Natural killer cell (primary cell): ENCODE data around the gene LARGE1. TPM values are rescaled to one million over a fixed set of nuclear protein-coding genes. Genes with fewer than 3 reads are reported as not detected.

Experiments used
- ATAC-seq, 3 donors: fragments of 150-1000 bp in 2 of 3; fragments of 200-7000 bp in 1 of 3; cut with Tn5 transposase; 1 replicate in 1 of 3; 2 replicates in 2 of 3; pipeline ENCODE4 v1.10.0; 2021; ENCODE audit warnings: mild to moderate bottlenecking in 2 of 3, moderate library complexity in 2 of 3
- DNase-seq, 2 donors: peaks; one replicate each; pipeline versions ENCODE4 v3.0.0 to v3.0.0-alpha.2; 2013 to 2021; ENCODE audit warnings: mixed read lengths in 1 of 2
- H3K27ac ChIP-seq: one replicate; pipeline ENCODE4 v1.5.1; 2013; ENCODE audit warnings: mild to moderate bottlenecking, low read length
- H3K27me3 ChIP-seq: one replicate; pipeline ENCODE4 v1.6.1; 2013; ENCODE audit warnings: low read length; ENCODE audit not compliant: control insufficient read depth, insufficient read depth
- H3K36me3 ChIP-seq: one replicate; pipeline ENCODE4 v1.6.1; 2013; ENCODE audit warnings: low read length; ENCODE audit not compliant: control insufficient read depth, insufficient read depth
- H3K4me1 ChIP-seq: one replicate; pipeline ENCODE4 v1.6.1; 2013; ENCODE audit warnings: low read length; ENCODE audit not compliant: control insufficient read depth, insufficient read depth
- H3K4me3 ChIP-seq: one replicate; pipeline ENCODE4 v1.5.1; 2013; ENCODE audit warnings: low read length
- H3K9me3 ChIP-seq: one replicate; pipeline ENCODE4 v1.6.1; 2013; ENCODE audit warnings: low read length; ENCODE audit not compliant: control insufficient read depth, insufficient read depth
- H3K27ac Mint-ChIP-seq, 2 donors: one replicate each; pipeline ENCODE4 v1.8.0; 2022; ENCODE audit warnings: mild to moderate bottlenecking in 2 of 2, mixed read lengths in 2 of 2, moderate library complexity in 1 of 2
- H3K27me3 Mint-ChIP-seq, 2 donors: one replicate each; pipeline ENCODE4 v1.8.0; 2022; ENCODE audit warnings: low read depth in 2 of 2, mixed read lengths in 2 of 2
- H3K36me3 Mint-ChIP-seq: one replicate; pipeline ENCODE4 v1.8.0; 2022; ENCODE audit warnings: mixed read lengths
- H3K4me1 Mint-ChIP-seq, 2 donors: one replicate each; pipeline ENCODE4 v1.8.0; 2022; ENCODE audit warnings: mixed read lengths in 2 of 2
- H3K4me3 Mint-ChIP-seq: one replicate; pipeline ENCODE4 v1.8.0; 2022; ENCODE audit warnings: mild to moderate bottlenecking, moderate library complexity, mixed read lengths
- H3K9me3 Mint-ChIP-seq, 2 donors: one replicate each; pipeline ENCODE4 v1.8.0; 2022; ENCODE audit warnings: mixed read lengths in 2 of 2
- WGBS: methylation state at CpG from one replicate; pipeline ENCODE4 v1.1.7; 2013; ENCODE audit warnings: missing lambda C conversion rate; ENCODE audit not compliant: insufficient coverage; 5-methylcytosine and 5-hydroxymethylcytosine counted together
- intact Hi-C: fragments of 100-400 bp; cut with micrococcal nuclease; formaldehyde crosslinking; loops from one replicate; pipeline ENCODE4 v1.14.2; 2022
- total RNA-seq, 4 donors: library from RNA; stranded (reverse); fragments of 120-200 nt in 1 of 4; gene quantifications; one replicate each; pipeline versions ENCODE4 v1.2.3 to v1.2.4, GENCODE V29; 2013 to 2022
- TF ChIP-seq, protein P1 (sequence below): fragments of 200-600 bp; IDR thresholded peaks from one replicate; pipeline ENCODE4 v1.8.0; 2022; ENCODE audit warnings: antibody characterized with exemption

The LARGE1 gene
- total RNA-seq, 3 donors from 2014 or later (not counting 1 experiment from before 2014, with no cell fraction given) = 2.6 to 11.6 (median 4.1) TPM

DNA sequence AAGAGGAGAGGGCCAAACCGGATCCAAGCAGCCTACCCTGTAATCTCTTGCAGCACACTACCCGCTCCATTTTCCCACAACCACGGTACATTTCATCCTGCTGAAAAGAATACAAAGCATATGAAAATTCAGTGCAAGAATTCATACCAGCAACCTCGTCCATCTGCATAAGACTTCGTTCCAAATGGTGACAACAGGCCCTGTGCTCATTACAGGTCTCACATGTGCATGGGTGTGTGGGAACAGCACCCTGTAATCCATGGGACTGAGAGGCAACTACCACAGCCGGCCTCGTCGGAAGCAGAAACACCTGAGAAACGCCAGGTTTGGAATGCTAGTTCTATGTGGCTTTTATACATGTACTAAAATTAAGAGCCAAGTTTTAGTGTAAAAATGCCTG, 52.3 kb downstream of the LARGE1 start:
- no peaks in the 10 kb centered on the region for H3K36me3 Mint-ChIP-seq
- TF ChIP-seq, protein P1, sequence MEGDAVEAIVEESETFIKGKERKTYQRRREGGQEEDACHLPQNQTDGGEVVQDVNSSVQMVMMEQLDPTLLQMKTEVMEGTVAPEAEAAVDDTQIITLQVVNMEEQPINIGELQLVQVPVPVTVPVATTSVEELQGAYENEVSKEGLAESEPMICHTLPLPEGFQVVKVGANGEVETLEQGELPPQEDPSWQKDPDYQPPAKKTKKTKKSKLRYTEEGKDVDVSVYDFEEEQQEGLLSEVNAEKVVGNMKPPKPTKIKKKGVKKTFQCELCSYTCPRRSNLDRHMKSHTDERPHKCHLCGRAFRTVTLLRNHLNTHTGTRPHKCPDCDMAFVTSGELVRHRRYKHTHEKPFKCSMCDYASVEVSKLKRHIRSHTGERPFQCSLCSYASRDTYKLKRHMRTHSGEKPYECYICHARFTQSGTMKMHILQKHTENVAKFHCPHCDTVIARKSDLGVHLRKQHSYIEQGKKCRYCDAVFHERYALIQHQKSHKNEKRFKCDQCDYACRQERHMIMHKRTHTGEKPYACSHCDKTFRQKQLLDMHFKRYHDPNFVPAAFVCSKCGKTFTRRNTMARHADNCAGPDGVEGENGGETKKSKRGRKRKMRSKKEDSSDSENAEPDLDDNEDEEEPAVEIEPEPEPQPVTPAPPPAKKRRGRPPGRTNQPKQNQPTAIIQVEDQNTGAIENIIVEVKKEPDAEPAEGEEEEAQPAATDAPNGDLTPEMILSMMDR = no peak
- H3K27me3 Mint-ChIP-seq = peaks cover 0 to 5% of the 10 kb centered on the region in 2 donors
- Histone ChIP-seq H3K9me3 (no peaks in the 10 kb centered on the region), H3K4me1 (no peaks in the 10 kb centered on the region), H3K27ac (no peak overlapping the region), H3K27me3 (no peaks in the 10 kb centered on the region), H3K4me3 (no peak overlapping the region), H3K36me3 (no peaks in the 10 kb centered on the region)
- H3K9me3 Mint-ChIP-seq = no peaks in the 10 kb centered on the region
- no peak overlapping the region for H3K4me3 Mint-ChIP-seq
- no peaks in the 10 kb centered on the region for H3K4me1 Mint-ChIP-seq
- ATAC-seq (no peak), DNase-seq (no peak)
- no peak overlapping the region for H3K27ac Mint-ChIP-seq
- 85% methylated on average over 9 of the region's 9 CpGs for WGBS
- intact Hi-C loops = no loop called here

DNA sequence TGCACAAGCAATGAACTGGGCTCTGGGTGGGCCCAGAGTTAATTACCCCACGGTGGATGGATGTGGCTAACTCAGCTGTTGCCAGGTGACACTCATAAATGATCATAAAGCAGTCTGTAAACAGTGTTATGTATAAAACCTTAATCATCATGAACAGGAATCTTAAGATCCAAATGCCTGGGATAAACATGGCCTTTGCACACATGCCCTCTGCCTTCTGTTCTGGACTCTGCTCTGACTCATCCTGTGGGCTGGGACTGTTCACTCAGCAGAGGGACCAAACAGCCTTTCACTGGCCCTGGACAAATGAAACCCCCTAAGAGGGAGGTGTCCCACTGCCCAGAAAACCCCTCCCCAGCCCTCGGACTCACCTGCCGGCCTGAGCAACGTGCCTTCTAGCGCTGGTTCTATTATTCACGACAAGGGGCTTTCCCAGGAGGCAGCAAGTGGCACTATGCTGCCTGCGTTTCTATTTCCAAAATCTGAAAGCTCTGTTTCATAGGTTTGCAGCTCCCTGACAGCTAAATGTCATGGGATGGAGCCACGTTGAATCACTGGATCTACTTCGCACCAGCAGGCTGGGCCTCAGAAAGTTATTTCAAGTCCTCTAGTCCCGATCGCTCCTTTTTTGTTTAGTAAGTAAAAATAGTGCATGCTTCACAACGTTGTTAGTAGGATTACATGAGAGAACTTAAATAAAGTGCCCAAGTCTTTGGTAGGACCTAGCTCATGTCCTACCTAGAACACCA, 53.0 kb downstream of the LARGE1 start:
- no peaks in the 10 kb centered on the region for H3K36me3 Mint-ChIP-seq
- no peaks in the 10 kb centered on the region for H3K4me1 Mint-ChIP-seq
- intact Hi-C loops = no loop called here
- no peaks in the 10 kb centered on the region for H3K9me3 Mint-ChIP-seq
- DNase-seq (no peak), ATAC-seq (no peak)
- H3K27me3 Mint-ChIP-seq = peaks cover 0 to 5% of the 10 kb centered on the region in 2 donors
- TF ChIP-seq, protein P1 = no peak
- Histone ChIP-seq H3K36me3 (no peaks in the 10 kb centered on the region), H3K4me3 (no peak overlapping the region), H3K27me3 (no peaks in the 10 kb centered on the region), H3K27ac (no peak overlapping the region), H3K4me1 (no peaks in the 10 kb centered on the region), H3K9me3 (no peaks in the 10 kb centered on the region)
- H3K4me3 Mint-ChIP-seq = no peak overlapping the region
- no peak overlapping the region for H3K27ac Mint-ChIP-seq
- WGBS = 86% methylated on average over 12 of the region's 12 CpGs

DNA sequence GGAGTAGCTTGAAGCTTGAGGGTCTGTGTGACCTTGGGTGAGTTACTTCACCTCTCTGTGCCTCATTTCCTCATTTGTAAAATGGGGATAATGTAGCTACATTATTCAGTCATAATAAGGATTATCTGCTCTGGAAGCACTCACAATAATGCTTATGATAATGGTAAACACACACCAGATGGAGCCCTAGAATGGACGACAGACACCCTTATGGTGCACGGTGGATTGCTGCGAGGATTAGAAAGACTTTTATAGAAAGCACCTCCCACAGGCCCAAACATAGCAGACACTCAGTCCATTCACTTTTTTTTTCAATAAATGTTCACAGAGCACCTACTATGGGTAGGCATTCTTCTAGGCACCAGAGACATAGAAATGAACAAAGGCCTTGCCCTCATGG, 53.8 kb downstream of the LARGE1 start:
- H3K27me3 Mint-ChIP-seq = peaks cover 0 to 5% of the 10 kb centered on the region in 2 donors
- TF ChIP-seq, protein P1 = no peak
- no peaks in the 10 kb centered on the region for H3K9me3 Mint-ChIP-seq
- intact Hi-C loops = no loop called here
- no peak overlapping the region for H3K4me3 Mint-ChIP-seq
- ATAC-seq (no peak), DNase-seq (no peak)
- H3K36me3 ChIP-seq = no peaks in the 10 kb centered on the region
- no peaks in the 10 kb centered on the region for H3K36me3 Mint-ChIP-seq
- no peaks in the 10 kb centered on the region for H3K9me3 ChIP-seq
- H3K4me1 ChIP-seq = no peaks in the 10 kb centered on the region
- no peak overlapping the region for H3K27ac Mint-ChIP-seq
- WGBS = 97% methylated on average over 3 of the region's 3 CpGs
- H3K27ac ChIP-seq = no peak overlapping the region
- H3K4me1 Mint-ChIP-seq = no peaks in the 10 kb centered on the region
- no peaks in the 10 kb centered on the region for H3K27me3 ChIP-seq
- H3K4me3 ChIP-seq = no peak overlapping the region

DNA sequence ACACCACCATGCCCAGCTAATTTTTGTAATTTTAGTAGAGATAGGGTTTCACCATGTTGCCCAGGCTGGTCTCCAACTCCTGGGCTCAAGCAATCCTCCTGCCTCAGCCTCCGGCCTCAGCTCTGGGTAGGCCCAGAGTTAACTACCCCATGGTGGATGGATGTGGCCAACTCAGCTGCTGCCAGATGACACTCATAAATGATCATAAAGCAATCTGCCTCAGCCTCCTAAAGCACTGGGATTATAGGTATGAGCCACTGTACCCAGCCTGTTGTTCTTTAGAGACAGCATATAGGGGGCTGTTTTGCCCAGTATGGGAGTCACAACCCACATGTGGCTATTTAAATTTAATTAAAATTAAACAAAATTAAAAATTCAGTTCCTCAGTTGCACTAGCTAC, 54.3 kb downstream of the LARGE1 start:
- Mint-ChIP-seq H3K9me3 (no peaks in the 10 kb centered on the region), H3K4me3 (no peak overlapping the region), H3K36me3 (no peaks in the 10 kb centered on the region), H3K4me1 (no peaks in the 10 kb centered on the region), H3K27ac (no peak overlapping the region), H3K27me3 (peaks cover 0 to 8% of the 10 kb centered on the region in 2 donors)
- WGBS = 84% methylated on average over 1 of the region's 1 CpG
- H3K9me3 ChIP-seq = no peaks in the 10 kb centered on the region
- H3K36me3 ChIP-seq = no peaks in the 10 kb centered on the region
- H3K4me3 ChIP-seq = no peak overlapping the region
- H3K27ac ChIP-seq = no peak overlapping the region
- ATAC-seq (no peak), DNase-seq (no peak)
- intact Hi-C loops = no loop called here
- H3K27me3 ChIP-seq = no peaks in the 10 kb centered on the region
- no peaks in the 10 kb centered on the region for H3K4me1 ChIP-seq
- TF ChIP-seq, protein P1 = no peak
